NCI-H82 (cell line): ENCODE data around the gene PCDHGB2.
"Not testable (repeated sequence)": the region's sequence is repeated elsewhere in the genome, so short reads cannot be mapped to it uniquely, and the experiment has no call there.

Experiments
- DNase-seq: peaks from one replicate; lab custom pipeline; 2025; lab: John Stamatoyannopoulos, UW

PCDHGB2 gene

GRCh38 chr5:141384471-141385267, 24.9 kb downstream of the PCDHGB2 start:
- no peak for DNase-seq

DNA sequence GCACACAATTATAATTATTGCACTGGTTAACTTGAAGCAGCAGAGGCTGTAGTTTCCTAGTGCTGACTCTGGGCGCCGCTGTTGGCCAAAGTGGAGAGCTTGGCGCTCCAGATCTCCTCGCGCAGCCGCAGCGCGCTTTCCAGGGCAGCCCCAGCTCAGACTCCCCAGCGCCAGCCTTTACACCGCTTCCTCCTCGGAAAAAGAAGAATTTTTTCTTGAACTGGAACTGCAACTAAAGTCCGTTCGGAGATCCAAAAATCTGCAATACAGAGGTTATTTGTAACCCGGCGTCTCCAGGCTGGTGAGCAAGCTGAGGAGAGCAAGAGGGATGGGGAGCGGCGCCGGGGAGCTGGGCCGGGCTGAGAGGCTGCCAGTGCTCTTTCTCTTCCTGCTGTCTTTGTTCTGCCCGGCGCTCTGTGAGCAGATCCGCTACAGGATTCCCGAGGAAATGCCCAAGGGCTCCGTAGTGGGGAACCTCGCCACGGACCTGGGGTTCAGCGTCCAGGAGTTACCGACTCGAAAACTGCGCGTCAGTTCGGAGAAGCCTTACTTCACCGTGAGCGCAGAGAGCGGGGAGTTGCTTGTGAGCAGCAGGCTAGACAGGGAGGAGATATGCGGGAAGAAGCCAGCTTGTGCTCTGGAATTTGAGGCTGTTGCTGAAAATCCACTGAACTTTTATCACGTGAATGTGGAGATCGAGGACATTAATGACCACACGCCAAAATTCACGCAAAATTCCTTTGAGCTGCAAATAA, 27.9 kb downstream of the PCDHGB2 start, which contains the start of gene PCDHGB4:
TSS of gene PCDHGB4 (plus strand) at position 142 of the 755 bp plus-strand sequence. CDS start at position 329, 187 bp downstream.
- peak; percentile 7 for DNase-seq

- no peak for DNase-seq
Observed at GRCh38 chr5:141388661-141389060, 28.9 kb downstream of the PCDHGB2 start.

DNA sequence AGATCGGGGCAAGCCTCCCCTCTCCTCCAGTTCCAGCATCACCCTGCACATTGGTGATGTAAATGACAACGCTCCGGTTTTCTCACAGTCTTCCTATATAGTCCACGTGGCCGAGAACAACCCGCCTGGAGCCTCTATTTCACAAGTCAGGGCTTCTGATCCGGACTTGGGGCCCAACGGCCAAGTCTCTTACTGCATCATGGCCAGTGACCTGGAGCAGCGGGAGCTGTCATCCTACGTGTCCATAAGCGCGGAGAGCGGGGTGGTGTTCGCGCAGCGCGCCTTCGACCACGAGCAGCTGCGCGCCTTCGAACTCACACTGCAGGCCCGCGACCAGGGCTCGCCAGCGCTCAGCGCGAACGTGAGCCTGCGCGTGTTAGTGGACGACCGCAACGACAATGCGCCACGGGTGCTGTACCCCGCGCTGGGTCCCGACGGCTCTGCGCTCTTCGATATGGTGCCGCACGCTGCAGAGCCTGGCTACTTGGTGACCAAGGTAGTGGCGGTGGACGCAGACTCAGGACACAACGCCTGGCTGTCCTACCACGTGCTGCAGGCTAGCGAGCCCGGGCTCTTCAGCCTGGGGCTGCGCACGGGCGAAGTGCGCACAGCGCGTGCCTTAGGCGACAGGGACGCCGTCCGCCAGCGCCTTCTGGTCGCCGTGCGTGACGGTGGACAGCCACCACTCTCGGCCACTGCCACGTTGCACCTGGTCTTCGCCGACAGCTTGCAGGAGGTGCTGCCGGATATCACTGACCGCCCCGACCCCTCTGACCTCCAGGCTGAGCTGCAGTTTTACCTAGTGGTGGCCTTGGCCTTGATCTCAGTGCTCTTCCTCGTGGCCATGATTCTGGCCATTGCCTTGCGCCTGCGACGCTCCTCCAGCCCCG, 29.6 kb downstream of the PCDHGB2 start:
- no peak for DNase-seq

- no peak for DNase-seq
Observed at GRCh38 chr5:141392429-141393198, 32.8 kb downstream of the PCDHGB2 start, which contains the start of gene PCDHGA8. Gene PCDHGA8 (plus strand): TSS chr5:141392633. CDS start chr5:141392814, 181 bp downstream.

GRCh38 chr5:141393267-141393666, 33.5 kb downstream of the PCDHGB2 start:
- no peak for DNase-seq

DNA sequence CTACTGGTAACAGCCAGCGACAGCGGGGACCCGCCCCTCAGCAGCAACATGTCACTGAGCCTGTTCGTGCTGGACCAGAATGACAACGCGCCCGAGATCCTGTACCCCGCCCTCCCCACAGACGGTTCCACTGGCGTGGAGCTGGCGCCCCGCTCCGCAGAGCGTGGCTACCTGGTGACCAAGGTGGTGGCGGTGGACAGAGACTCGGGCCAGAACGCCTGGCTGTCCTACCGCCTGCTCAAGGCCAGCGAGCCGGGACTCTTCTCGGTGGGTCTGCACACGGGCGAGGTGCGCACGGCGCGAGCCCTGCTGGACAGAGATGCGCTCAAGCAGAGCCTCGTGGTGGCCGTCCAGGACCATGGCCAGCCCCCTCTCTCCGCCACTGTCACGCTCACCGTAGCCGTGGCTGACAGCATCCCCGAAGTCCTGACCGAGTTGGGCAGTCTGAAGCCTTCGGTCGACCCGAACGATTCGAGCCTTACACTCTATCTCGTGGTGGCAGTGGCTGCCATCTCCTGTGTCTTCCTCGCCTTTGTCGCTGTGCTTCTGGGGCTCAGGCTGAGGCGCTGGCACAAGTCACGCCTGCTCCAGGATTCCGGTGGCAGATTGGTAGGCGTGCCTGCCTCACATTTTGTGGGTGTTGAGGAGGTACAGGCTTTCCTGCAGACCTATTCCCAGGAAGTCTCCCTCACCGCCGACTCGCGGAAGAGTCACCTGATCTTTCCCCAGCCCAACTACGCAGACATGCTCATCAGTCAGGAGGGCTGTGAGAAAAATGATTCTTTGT, 34.8 kb downstream of the PCDHGB2 start:
- not testable (repeated sequence) for DNase-seq

GRCh38 chr5:141397756-141398551, 38.2 kb downstream of the PCDHGB2 start, which contains the start of gene PCDHGB5:
Gene PCDHGB5 (plus strand): TSS chr5:141397947. CDS start chr5:141398128, 181 bp downstream.
- DNase-seq, result not testable (repeated sequence)

DNA sequence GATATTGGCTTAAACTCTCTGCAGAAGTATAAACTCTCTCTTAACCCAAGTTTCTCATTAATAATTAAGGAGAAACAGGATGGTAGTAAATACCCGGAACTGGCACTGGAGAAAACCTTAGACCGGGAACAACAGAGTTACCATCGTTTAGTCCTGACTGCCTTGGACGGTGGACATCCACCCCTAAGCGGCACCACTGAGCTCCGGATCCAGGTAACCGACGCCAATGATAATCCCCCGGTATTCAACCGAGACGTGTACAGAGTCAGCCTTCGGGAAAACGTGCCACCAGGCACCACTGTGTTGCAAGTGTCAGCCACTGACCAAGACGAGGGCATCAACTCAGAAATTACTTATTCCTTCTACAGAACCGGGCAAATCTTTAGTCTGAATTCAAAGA, 38.8 kb downstream of the PCDHGB2 start:
- no peak for DNase-seq

DNA sequence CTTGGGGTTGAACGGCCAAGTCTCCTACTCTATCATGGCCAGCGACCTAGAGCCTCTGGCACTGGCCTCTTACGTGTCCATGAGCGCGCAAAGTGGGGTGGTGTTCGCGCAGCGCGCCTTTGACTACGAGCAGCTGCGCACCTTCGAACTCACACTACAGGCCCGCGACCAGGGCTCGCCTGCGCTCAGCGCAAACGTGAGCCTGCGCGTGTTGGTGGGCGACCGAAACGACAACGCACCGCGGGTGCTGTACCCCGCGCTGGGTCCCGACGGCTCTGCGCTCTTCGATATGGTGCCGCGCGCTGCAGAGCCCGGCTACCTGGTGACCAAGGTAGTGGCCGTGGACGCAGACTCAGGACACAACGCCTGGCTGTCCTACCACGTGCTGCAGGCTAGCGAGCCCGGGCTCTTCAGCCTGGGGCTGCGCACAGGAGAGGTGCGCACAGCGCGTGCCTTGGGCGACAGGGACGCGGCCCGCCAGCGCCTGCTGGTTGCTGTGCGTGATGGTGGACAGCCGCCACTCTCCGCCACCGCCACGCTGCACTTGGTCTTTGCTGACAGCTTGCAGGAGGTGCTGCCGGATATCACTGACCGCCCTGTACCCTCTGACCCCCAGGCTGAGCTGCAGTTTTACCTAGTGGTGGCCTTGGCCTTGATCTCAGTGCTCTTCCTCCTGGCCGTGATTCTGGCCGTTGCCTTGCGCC, 39.9 kb downstream of the PCDHGB2 start:
- no peak for DNase-seq

DNA sequence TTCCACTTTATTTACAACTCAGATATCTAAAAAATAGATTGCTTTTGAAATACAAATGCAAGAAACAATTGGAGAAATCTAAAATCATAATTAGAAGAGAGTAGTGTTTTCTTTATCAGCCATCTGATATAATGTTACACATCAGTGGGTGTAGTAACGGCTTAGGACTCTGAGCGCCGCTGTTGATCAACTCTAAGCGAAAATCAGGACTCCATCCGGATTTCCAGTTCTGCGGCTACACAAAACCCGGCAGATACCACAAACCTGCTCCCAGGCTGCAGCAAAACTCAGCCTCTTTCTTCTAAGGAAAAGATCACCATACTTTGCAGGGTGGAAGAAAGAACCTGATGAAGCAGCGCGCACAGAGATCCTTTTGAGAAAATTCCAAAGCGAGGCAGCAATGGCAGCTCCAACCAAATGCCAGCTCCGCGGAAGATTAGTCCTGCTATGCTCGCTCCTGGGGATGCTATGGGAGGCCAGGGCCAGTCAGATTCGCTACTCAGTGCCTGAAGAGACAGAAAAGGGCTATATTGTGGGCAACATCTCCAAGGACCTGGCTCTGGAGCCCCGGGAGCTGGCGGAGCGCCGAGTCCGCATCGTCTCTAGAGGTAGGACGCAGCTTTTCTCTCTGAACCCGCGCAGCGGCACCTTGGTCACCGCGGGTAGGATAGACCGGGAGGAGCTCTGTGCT, 42.9 kb downstream of the PCDHGB2 start, which contains the start of gene PCDHGA9:
TSS of gene PCDHGA9 (plus strand) at position 226 of the 691 bp plus-strand sequence. CDS start at position 401, 175 bp downstream.
- DNase-seq, result peak; percentile 32

DNA sequence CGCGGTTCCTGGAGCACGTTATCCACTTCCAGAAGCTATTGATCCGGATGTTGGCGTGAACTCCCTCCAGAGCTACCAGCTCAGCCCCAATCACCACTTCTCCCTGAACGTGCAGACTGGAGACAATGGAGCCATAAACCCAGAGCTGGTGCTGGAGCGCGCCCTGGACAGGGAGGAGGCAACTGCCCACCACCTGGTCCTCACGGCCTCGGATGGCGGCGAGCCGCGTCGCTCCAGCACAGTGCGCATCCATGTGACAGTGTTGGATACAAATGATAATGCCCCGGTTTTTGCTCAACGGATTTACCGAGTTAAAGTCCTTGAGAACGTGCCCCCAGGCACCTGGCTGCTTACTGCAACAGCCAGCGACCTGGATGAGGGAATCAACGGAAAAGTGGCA, 43.6 kb downstream of the PCDHGB2 start:
- DNase-seq, result no peak

GRCh38 chr5:141407790-141408505, 48.2 kb downstream of the PCDHGB2 start, which contains the start of gene PCDHGB6:
Gene PCDHGB6 (plus strand): TSS chr5:141408021. CDS start chr5:141408203, 182 bp downstream.
- DNase-seq, result peak; percentile 52

DNA sequence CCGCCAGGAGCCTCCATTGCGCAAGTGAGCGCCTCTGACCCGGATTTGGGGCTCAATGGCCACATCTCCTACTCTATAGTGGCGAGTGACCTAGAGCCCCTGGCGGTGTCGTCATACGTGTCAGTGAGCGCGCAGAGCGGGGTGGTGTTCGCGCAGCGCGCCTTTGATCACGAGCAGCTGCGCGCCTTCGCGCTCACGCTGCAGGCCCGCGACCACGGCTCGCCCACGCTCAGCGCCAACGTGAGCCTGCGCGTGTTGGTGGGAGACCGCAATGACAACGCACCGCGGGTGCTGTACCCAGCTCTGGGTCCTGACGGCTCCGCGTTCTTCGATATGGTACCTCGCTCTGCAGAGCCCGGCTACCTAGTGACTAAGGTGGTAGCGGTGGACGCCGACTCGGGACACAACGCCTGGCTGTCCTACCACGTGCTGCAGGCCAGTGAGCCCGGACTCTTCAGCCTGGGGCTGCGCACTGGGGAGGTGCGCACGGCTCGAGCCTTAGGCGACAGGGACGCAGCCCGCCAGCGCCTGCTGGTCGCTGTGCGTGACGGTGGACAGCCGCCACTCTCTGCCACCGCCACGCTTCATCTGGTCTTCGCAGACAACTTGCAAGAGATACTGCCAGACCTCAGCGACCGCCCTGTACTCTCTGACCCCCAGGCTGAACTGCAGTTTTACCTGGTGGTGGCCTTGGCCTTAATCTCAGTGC, 50.0 kb downstream of the PCDHGB2 start:
- no peak for DNase-seq

GRCh38 chr5:141411575-141411974, 51.8 kb downstream of the PCDHGB2 start:
- no peak for DNase-seq
